MCF 10A (cell line): Measurements from ENCODE around the gene AEBP1. TPM values are rescaled to one million over a fixed set of nuclear protein-coding genes. Genes with fewer than 3 reads are reported as not detected.

ENCODE experiments used
- BruUV-seq: library from RNA; stranded (reverse); fragments of 400-500 nt; replicated peaks from 2 replicates; lab custom pipeline; 2021; lab: Mats Ljungman, UMichigan
- CTCF ChIA-PET: fragments of 300-600 bp; sonication (Branson Sonifier 250); formaldehyde crosslinking; extraction: SDS; loops from one replicate; lab custom pipeline; 2021; ENCODE audit warnings: antibody characterized with exemption, inconsistent platforms; lab: Yijun Ruan, JAX
- POLR2A ChIA-PET: fragments of 300-600, 350-650 bp; sonication (Branson Sonifier 250); formaldehyde crosslinking; extraction: SDS; loops from one replicate; lab custom pipeline; 2020; ENCODE audit warnings: antibody characterized with exemption, inconsistent platforms; lab: Yijun Ruan, JAX
- DNase-seq: peaks from one replicate; pipeline ENCODE4 v3.0.0-alpha.2; 2018; ENCODE audit not compliant: unreplicated experiment
- H3K27ac Mint-ChIP-seq: one replicate; pipeline ENCODE4 v1.8.0; 2022; ENCODE audit warnings: mild to moderate bottlenecking, low read depth, mixed read lengths; ENCODE audit not compliant: unreplicated experiment
- H3K27me3 Mint-ChIP-seq: one replicate; pipeline ENCODE4 v1.8.0; 2022; ENCODE audit warnings: mixed read lengths; ENCODE audit not compliant: insufficient read depth, unreplicated experiment
- H3K36me3 Mint-ChIP-seq: one replicate; pipeline ENCODE4 v1.8.0; 2022; ENCODE audit warnings: mild to moderate bottlenecking, moderate library complexity, mixed read lengths; ENCODE audit not compliant: insufficient read depth, unreplicated experiment
- H3K4me1 Mint-ChIP-seq: one replicate; pipeline ENCODE4 v1.8.0; 2022; ENCODE audit warnings: mixed read lengths; ENCODE audit not compliant: insufficient read depth, unreplicated experiment
- H3K4me3 Mint-ChIP-seq: one replicate; pipeline ENCODE4 v1.8.0; 2022; ENCODE audit warnings: mild to moderate bottlenecking, moderate library complexity, mixed read lengths; ENCODE audit not compliant: unreplicated experiment
- H3K9me3 Mint-ChIP-seq: one replicate; pipeline ENCODE4 v1.8.0; 2022; ENCODE audit warnings: mixed read lengths; ENCODE audit not compliant: unreplicated experiment
- intact Hi-C: fragments of 100-400 bp; cut with micrococcal nuclease; formaldehyde crosslinking; loops from 2 replicates; pipeline ENCODE4 v1.14.1; 2022
- total RNA-seq: library from RNA; stranded (reverse); gene quantifications from 2 replicates; pipeline ENCODE4 v1.2.3, GENCODE V29; 2022
- TF ChIP-seq, protein P1 (sequence below): fragments of 200-600 bp; IDR thresholded peaks from one replicate; pipeline ENCODE4 v1.8.0; 2022; ENCODE audit warnings: antibody characterized with exemption, mild to moderate bottlenecking; ENCODE audit not compliant: unreplicated experiment

The AEBP1 gene
- total RNA-seq, 1 experiment from 2014 or later = not detected

DNA sequence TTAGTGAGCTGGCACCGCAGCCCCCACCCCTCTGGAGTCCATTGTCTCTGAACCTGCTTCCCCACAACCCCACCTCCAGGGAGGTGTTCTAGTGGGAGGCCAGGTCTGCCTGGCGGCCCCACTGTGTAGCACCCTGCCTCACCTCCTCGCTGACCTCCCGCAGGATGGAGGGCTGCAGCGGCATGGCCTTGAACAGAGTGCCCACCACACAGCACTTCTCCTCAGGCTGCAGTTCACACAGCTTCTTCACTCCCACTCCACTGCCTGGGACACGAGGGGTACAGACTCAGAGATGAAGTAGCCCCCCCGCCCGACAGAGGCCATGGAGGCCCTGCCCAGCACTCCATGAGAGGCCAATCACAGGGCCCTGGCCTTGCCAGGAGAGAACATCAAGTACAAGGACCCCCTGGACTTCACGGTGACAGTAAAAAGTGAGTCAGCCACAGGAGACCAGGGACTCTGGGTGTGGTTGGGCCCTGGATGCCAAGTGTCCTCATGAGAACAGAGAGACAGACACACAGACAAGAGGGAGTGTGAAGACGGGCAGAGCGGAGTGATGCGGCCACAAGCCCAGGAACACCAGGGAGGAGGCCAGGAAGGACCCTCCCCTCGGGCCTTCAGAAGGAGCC, 13.8 kb downstream of the AEBP1 start:
- H3K9me3 Mint-ChIP-seq = no peaks in the 10 kb centered on the region
- no peak for DNase-seq
- peaks cover 27% of the 10 kb centered on the region for H3K4me1 Mint-ChIP-seq
- ChIA-PET CTCF (no interaction called here), POLR2A (no interaction called here)
- intact Hi-C loops = no loop called here
- no peak overlapping the region for H3K27ac Mint-ChIP-seq
- H3K27me3 Mint-ChIP-seq = no peaks in the 10 kb centered on the region
- TF ChIP-seq, protein P1, sequence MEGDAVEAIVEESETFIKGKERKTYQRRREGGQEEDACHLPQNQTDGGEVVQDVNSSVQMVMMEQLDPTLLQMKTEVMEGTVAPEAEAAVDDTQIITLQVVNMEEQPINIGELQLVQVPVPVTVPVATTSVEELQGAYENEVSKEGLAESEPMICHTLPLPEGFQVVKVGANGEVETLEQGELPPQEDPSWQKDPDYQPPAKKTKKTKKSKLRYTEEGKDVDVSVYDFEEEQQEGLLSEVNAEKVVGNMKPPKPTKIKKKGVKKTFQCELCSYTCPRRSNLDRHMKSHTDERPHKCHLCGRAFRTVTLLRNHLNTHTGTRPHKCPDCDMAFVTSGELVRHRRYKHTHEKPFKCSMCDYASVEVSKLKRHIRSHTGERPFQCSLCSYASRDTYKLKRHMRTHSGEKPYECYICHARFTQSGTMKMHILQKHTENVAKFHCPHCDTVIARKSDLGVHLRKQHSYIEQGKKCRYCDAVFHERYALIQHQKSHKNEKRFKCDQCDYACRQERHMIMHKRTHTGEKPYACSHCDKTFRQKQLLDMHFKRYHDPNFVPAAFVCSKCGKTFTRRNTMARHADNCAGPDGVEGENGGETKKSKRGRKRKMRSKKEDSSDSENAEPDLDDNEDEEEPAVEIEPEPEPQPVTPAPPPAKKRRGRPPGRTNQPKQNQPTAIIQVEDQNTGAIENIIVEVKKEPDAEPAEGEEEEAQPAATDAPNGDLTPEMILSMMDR = no peak
- no TSS peak for BruUV-seq
- peaks cover 30% of the 10 kb centered on the region for H3K36me3 Mint-ChIP-seq
- no peak overlapping the region for H3K4me3 Mint-ChIP-seq

DNA sequence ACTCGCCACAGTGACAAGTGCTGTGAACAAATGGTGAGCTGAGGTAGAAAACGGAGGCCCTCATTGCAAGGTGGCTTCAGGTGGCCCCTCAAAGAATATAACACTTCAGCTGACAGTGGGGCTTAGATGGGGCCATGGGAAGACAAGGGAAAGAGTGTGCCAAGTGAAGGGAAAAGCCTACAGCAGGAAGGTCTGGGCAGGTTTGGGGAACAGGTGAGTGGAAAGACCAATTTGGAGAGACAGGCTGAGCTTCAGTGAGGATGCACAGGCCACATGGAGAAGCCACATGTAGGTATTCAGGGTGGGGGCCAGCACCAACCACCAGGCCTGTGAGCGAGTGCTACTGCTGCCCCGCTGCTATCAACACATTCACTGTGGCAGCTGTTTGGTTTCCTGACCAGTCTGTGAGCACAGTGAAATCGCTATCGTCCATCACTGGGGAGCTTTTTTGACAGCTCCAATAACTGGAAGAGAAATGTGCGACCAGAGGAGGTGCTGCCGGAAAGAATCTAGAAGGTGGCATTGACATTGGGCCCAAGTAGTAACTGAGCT, 15.8 kb downstream of the AEBP1 start:
- Mint-ChIP-seq H3K27ac (no peak overlapping the region), H3K4me1 (peaks cover 32% of the 10 kb centered on the region), H3K36me3 (peaks cover 22% of the 10 kb centered on the region), H3K4me3 (no peak overlapping the region), H3K27me3 (no peaks in the 10 kb centered on the region), H3K9me3 (no peaks in the 10 kb centered on the region)
- intact Hi-C loops = loop anchor here (5.0 kb wide), 2 partner anchors 38 to 82 kb away; partner anchors contain the start of genes POLM and YKT6
- no peak for DNase-seq
- no TSS peak for BruUV-seq
- POLR2A ChIA-PET = no interaction called here
- CTCF ChIA-PET = no interaction called here
- TF ChIP-seq, protein P1 = no peak

DNA sequence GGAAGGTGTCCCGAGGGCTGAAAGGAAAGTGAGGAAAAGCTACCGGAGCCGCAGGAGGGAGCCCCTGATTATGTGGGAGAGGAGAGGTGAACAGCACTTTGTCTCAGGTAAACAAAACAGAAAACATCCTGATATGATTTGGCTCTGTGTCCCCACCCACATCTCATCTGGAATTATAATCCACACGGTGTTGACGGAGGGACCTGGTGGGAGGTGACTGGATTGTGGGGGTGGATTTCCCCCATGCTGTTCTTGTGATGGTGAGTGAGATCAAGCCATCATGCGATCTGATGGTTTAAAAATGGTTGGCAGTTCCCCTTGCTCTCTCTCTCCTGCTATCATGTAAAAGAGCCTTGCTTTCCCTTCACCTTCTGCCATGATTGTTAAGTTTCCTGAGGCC, 16.2 kb downstream of the AEBP1 start:
- BruUV-seq = no TSS peak
- intact Hi-C loops = loop anchor here (5.0 kb wide), 2 partner anchors 38 to 82 kb away; partner anchors contain the start of genes POLM and YKT6
- peaks cover 32% of the 10 kb centered on the region for H3K4me1 Mint-ChIP-seq
- CTCF ChIA-PET = no interaction called here
- TF ChIP-seq, protein P1 = no peak
- H3K27ac Mint-ChIP-seq = peak overlapping the region; percentile 52
- H3K9me3 Mint-ChIP-seq = no peaks in the 10 kb centered on the region
- no peak for DNase-seq
- no peaks in the 10 kb centered on the region for H3K27me3 Mint-ChIP-seq
- no peak overlapping the region for H3K4me3 Mint-ChIP-seq
- peaks cover 20% of the 10 kb centered on the region for H3K36me3 Mint-ChIP-seq
- POLR2A ChIA-PET = interaction anchor here (0.7 kb wide), 1 partner anchor 33 kb away, joined by 3 read pairs; no protein-coding TSS in a partner anchor

DNA sequence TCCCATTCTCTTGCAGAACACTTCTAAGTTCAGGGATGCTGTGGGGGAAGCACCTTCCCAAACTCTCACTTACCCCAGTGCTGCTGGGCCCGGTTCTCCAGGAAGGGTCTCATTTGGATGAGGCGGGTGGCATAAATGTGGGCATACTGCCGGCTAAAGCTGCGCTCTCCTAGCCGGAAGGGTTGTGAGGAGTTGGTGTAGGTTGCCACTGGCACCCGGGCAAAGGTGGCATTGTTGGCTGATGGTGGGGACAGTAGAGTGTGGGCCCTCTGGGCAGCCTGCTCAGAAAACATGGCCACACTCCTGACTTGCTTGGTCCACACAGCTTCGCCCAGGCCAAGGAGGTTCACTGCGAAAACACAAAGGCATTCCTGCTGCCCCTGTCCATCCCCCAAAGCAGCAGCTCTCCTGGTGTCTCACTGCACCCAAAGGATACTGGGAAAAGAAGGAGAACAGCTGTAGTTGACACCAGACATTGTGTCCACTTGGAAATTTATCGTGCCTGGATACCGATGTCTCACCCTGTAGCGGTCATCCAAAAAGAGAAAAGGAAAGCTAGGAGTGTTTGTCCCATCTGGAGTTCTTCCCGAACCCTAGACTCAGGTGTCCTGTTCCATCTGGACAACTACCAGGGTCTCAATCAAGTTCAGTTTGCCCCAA, 17.7 kb downstream of the AEBP1 start:
- H3K4me3 Mint-ChIP-seq = peak overlapping the region; percentile 77
- DNase-seq = no peak
- peak overlapping the region; percentile 86 for H3K27ac Mint-ChIP-seq
- TF ChIP-seq, protein P1 = no peak
- H3K27me3 Mint-ChIP-seq = no peaks in the 10 kb centered on the region
- ChIA-PET POLR2A (interaction anchor here (0.7 to 2.2 kb wide), 8 partner anchors 10 to 368 kb away, joined by 3 to 13 read pairs (median 4); no protein-coding TSS in a partner anchor), CTCF (interaction anchor here (0.6 to 2.1 kb wide), 6 partner anchors 9 to 191 kb away, joined by 3 to 8 read pairs (median 3); no protein-coding TSS in a partner anchor)
- H3K36me3 Mint-ChIP-seq = peaks cover 20% of the 10 kb centered on the region
- H3K4me1 Mint-ChIP-seq = peaks cover 32% of the 10 kb centered on the region
- intact Hi-C loops = loop anchor here (5.0 kb wide), 2 partner anchors 40 to 80 kb away; partner anchors contain the start of genes POLM and YKT6
- no TSS peak for BruUV-seq
- no peaks in the 10 kb centered on the region for H3K9me3 Mint-ChIP-seq
